Loucy (cell line): Measurements from ENCODE around the gene SOD2.

Source experiments
- H2AFZ ChIP-seq: fragments of 200-600 bp; sonication (generic); 2 replicates; pipeline ENCODE4 v1.6.0; 2016; ENCODE audit warnings: antibody characterized with exemption, mild to moderate bottlenecking, low read length, moderate library complexity
- H3F3A ChIP-seq: fragments of 200-600 bp; 2 replicates; pipeline ENCODE4 v1.6.0; 2016; ENCODE audit warnings: antibody characterized with exemption, low read depth, mild to moderate bottlenecking
- H3K27me3 ChIP-seq: fragments of 200-600 bp; sonication (generic); 2 replicates; pipeline ENCODE4 v1.6.1; 2014; ENCODE audit warnings: low read length, mild to moderate bottlenecking; ENCODE audit not compliant: insufficient read depth, poor library complexity, severe bottlenecking
- H3K36me3 ChIP-seq: fragments of 200-600 bp; sonication (generic); 2 replicates; pipeline ENCODE4 v1.6.1; 2016; ENCODE audit warnings: low read length; ENCODE audit not compliant: insufficient read depth
- H3K4me1 ChIP-seq: fragments of 200-600 bp; sonication (generic); 2 replicates; pipeline ENCODE4 v1.5.1; 2014; ENCODE audit warnings: low read length, mild to moderate bottlenecking; ENCODE audit not compliant: insufficient read depth, poor library complexity, severe bottlenecking
- H3K4me2 ChIP-seq: fragments of 200-600 bp; sonication (generic); 2 replicates; pipeline ENCODE4 v1.6.0; 2014; ENCODE audit warnings: antibody characterized with exemption, low read length, low read depth, mild to moderate bottlenecking; ENCODE audit not compliant: poor library complexity, severe bottlenecking
- H3K4me3 ChIP-seq: fragments of 200-600 bp; sonication (generic); 2 replicates; pipeline ENCODE4 v1.5.1; 2014; ENCODE audit warnings: low read length, mild to moderate bottlenecking, mixed read lengths; ENCODE audit not compliant: poor library complexity, severe bottlenecking
- H3K79me2 ChIP-seq: fragments of 200-600 bp; sonication (generic); 2 replicates; pipeline ENCODE4 v1.6.1; 2014; ENCODE audit warnings: low read length; ENCODE audit not compliant: insufficient read depth
- H3K9ac ChIP-seq: fragments of 200-600 bp; sonication (generic); 2 replicates; pipeline ENCODE4 v1.6.0; 2014; ENCODE audit warnings: mild to moderate bottlenecking, low read depth, low read length, moderate library complexity; ENCODE audit not compliant: poor library complexity, severe bottlenecking
- H3K9me2 ChIP-seq: fragments of 200-600 bp; sonication (generic); replicated peaks from 2 replicates; pipeline ENCODE4 v1.6.1; 2016; ENCODE audit warnings: low read depth, low read length, mixed read lengths
- H3K9me3 ChIP-seq: fragments of 200-600 bp; sonication (generic); 2 replicates; pipeline ENCODE4 v1.6.1; 2014; ENCODE audit warnings: mild to moderate bottlenecking, antibody characterized with exemption, low read length, low read depth; ENCODE audit not compliant: insufficient read depth
- H4K20me1 ChIP-seq: fragments of 200-600 bp; sonication (generic); 2 replicates; pipeline ENCODE4 v1.6.0; 2014; ENCODE audit warnings: antibody characterized with exemption, low read length, mild to moderate bottlenecking; ENCODE audit not compliant: insufficient read depth, poor library complexity, severe bottlenecking
- CTCF ChIP-seq: fragments of 200-600 bp; sonication (generic); conservative IDR thresholded peaks from 2 replicates; pipeline ENCODE4 v1.5.1; 2014; ENCODE audit warnings: mild to moderate bottlenecking, antibody characterized with exemption, low read length
- EZH2phosphoT487 ChIP-seq: fragments of 200-600 bp; IDR thresholded peaks from 2 replicates; pipeline ENCODE4 v1.6.1; 2018; ENCODE audit warnings: antibody characterized with exemption, mild to moderate bottlenecking, moderate library complexity, borderline replicate concordance

Gene SOD2

DNA sequence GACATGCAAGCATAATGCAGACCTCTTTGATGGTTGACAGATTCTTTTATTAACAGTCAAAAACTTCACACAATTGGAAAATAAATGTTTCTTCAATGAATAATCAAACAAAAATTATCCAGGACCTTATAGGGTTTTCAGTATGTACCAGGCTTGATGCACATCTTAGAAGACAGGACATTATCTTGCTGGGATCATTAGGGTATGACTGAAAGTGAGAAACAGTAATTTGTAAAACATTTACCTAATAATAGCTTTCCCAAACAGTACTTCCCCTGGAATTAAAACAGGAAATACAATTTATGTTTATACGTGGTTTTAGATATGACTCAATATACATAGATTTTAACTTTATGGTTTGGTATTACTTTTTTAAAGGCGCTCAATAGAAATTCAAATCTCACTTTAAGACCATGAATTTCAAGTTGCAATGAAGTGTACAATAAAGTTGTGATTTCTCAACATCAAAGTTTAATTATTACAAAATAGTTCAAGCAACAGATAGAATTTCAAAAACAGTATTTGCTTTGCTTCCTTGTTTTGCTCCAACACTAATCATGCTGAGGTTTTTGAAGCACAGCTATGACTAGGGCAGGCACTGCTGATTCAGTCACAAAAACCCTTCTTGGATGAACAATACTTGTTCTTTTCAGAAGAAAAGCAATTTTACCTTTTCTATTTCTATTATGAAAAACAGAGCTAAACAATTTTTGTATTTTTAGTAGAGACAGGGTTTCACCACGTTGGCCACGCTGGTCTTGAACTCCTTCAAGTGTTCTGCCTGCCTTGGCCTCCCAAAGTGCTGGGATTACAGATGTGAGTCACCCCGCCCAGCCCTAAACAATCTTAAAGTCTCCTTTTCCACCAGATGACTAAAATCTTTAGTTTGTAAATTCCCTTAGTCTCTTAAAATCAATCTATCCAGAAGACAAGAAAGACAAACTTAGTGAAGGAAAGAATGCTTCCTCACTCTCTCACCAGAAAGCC is 13.7 kb downstream of the SOD2 start:
- Histone ChIP-seq H2AFZ (no peak overlapping the region), H3K9me2 (no peaks in the 10 kb centered on the region), H3K4me3 (no peak overlapping the region), H3K36me3 (peaks cover 7% of the 10 kb centered on the region; the same call in 1 of the 2 replicates), H3K27me3 (no peaks in the 10 kb centered on the region), H3K9me3 (no peaks in the 10 kb centered on the region), H3K79me2 (peaks cover 5% of the 10 kb centered on the region), H3F3A (no peaks in the 10 kb centered on the region), H3K4me2 (no peak overlapping the region), H3K4me1 (peaks cover 30% of the 10 kb centered on the region), H4K20me1 (no peaks in the 10 kb centered on the region), H3K9ac (no peak overlapping the region)
- TF ChIP-seq CTCF: no peak
- TF ChIP-seq EZH2phosphoT487: no peak

DNA sequence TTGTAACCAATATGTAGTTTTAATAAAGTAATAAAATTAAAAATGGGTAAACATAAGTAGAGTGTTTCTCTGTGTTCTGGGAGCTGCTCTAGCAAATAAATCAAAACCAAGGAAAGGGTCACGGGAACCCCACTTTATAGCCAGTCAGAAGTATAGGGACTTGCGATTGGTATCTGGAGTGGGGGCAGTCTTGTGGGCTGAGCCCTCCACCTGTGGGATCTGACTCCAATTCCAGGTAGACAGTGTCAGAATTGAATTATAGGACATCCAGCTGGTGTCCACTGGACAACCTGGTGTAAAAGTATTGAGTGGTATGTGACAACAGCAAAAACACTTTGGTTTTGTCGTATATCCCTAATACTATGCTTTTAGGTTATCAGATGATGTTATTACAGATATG is 14.5 kb downstream of the SOD2 start:
- Histone ChIP-seq H3F3A (no peaks in the 10 kb centered on the region), H3K4me2 (no peak overlapping the region), H3K9me2 (no peaks in the 10 kb centered on the region), H3K79me2 (peaks cover 5% of the 10 kb centered on the region), H3K4me3 (no peak overlapping the region), H3K9ac (no peak overlapping the region), H3K27me3 (no peaks in the 10 kb centered on the region), H3K9me3 (no peaks in the 10 kb centered on the region), H4K20me1 (no peaks in the 10 kb centered on the region), H2AFZ (no peak overlapping the region), H3K36me3 (peaks cover 2% of the 10 kb centered on the region; the same call in 1 of the 2 replicates), H3K4me1 (peaks cover 30% of the 10 kb centered on the region)
- TF ChIP-seq CTCF: no peak
- TF ChIP-seq EZH2phosphoT487: no peak

DNA sequence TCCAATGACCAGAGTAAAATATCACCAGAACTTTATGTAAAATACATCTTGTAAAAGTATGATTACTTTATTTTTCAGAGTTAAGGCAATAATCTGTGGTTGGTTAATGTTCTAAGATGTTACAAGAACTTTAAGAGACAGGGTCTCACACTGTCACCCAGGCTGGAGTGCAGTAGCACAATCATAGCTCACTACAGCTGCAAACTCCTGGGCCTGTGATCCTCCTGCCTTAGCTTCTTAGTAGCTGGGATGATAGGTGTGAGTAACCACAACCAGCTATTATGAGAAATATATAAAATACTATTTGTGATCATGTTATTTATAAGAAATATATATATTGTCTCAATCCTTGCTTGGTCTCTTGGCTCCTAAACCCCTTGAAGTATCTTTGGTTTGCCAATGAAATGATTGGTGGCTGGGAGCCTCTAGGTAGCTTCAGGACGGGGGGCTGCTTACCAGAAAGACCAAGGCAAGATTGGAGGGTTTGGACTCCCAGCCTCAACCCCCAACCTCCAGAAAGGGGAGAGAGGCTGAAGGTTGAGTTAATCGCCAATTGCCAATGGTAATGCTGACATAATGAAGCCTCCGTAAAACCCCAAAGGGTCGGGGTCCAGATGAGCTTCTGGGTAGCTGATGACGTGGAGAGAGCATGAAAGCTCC is 15.4 kb downstream of the SOD2 start:
- Histone ChIP-seq H3K9me2 (no peaks in the 10 kb centered on the region), H3K4me1 (peaks cover 26% of the 10 kb centered on the region), H3K4me3 (no peak overlapping the region), H3K27me3 (no peaks in the 10 kb centered on the region), H3K79me2 (peaks cover 5% of the 10 kb centered on the region), H2AFZ (no peak overlapping the region), H3K9me3 (no peaks in the 10 kb centered on the region), H3K36me3 (no peaks in the 10 kb centered on the region; the same call in 1 of the 2 replicates), H3F3A (no peaks in the 10 kb centered on the region), H3K9ac (no peak overlapping the region), H3K4me2 (no peak overlapping the region), H4K20me1 (no peaks in the 10 kb centered on the region)
- TF ChIP-seq CTCF (no peak), EZH2phosphoT487 (no peak)
